ENCODE measurements around the gene TARS3.

DNA sequence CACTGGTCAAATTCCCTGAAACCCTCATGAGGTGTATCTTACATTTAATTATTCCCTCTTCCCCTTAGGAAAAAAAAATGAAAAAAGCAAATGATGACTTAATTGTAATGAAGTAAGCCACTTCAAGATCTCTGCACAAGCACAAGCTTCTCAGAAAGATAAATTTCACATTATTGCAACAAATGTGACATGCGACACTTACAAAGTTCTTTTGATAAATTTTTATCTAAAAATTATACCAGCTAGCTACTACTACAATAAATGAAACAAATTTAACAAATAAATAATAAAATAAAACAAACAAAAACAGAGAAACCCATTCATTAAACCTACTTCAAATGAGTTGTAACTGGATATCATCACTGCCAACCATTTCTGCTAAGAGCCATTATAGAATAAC lies 62.1 kb downstream of the TARS3 start:
- TF ChIP-seq POLR2A (IDR thresholded peaks at IDR 0.05) = no peak
- TF ChIP-seq CTCF (IDR thresholded peaks at IDR 0.05) = no peak

Data from Peyer's patch (tissue), 4 donors.